Limb (tissue), 2 donors: Measurements from ENCODE around the gene PMPCA.
"Not testable (repeated sequence)": the region's sequence is repeated elsewhere in the genome, so short reads cannot be mapped to it uniquely, and the experiment has no call there.

Experiments
- DNase-seq, 2 donors: peaks; one replicate each; pipeline ENCODE4 v3.0.0-alpha.2; 2016; ENCODE audit errors: extremely low spot score in 2 of 2

The PMPCA gene

DNA sequence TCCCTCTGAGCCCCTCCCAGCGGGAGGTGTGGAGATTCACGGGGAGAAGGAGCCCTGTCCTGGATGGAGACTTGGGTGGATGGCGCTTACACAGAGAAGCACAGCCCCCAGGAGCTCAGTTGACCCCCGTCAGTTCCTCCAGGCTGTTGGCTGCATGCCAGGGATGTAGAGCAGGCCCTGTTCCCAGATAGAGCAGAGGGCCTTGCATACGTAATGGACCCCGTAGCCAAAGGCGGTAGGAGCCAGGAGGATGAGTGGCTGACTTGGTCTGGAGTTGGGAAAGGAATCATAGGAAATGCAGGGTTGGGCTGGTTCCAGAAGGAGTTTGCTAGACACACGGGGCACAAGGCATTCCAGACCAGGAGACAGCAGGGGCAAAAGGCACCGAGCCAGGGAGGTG is 2.5 kb downstream of the PMPCA start:
- no peak for DNase-seq

DNA sequence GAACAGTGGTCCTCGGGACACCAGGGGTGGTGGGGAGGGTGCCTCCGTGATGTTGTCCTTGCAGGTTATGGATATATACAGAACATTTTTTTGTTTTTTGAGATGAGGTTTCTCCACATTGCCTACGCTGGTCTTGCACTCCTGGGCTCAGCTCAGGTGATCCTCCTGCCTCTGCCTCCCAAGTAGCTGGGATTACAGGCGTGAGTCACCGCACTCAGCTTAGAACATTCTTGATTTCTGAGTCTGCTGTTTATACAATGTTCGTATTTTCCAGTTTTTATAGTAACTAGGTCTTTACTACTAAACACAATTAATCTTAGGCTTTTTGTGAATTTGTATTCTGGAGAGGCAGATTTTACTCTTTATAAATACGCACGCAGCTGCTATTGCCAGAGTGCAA is 6.0 kb downstream of the PMPCA start:
- DNase-seq: no peak

GRCh38 chr9:136416914-136417313 is 6.5 kb downstream of the PMPCA start:
- DNase-seq: no peak

DNA sequence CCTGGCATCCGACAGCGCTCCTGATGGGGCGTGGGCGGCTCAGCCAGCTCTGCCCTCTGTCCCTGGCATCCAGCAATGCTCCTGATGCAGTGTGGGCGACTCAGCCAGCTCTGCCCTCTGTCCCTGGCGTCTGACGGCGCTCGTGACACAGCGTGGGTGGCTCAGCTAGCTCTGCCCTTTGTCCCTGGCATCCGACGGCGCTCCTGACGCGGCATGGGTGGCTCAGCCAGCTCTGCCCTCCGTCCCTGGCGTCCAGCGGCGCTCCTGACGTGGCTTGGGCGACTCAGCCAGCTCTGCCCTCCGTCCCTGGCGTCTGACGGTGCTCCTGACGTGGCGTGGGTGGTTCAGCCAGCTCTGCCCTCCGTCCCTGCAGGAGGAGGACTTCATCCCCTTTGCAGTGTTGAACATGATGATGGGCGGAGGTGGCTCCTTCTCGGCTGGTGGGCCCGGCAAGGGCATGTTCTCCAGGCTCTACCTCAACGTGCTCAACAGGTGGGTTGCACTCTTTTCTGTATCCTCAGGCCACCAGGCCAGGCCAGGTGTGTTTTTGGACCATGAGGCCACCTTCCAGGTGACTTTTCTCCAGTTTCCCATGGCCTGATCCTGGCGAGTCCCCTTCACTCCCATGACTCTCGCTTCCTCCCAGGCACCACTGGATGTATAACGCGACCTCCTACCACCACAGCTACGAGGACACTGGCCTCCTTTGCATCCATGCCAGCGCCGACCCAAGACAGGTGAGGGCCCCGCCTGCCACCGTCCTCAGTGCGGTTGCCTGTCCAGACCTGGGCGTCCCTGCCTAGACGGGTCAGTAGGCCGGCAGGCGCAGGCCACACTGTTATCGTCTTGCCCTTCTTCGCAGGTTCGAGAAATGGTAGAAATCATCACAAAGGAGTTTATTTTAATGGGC is 8.0 kb downstream of the PMPCA start:
- no peak for DNase-seq

DNA sequence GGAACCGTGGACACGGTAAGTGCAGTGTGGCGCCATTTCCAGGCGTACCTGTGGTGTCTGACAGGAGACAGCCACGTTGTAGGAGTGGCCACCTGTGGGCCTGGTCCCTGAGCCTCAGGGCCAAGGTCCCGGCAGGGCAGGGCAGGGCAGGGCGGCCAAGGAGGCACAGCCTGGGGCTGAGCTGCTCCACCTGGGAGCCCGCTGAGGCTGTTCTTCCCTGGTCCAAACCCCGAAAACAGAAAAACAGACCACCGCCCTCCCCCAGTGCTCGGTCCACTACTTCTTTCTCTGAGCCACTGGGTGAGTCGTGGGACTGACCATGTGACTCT is 8.6 kb downstream of the PMPCA start:
- DNase-seq: no peak

DNA sequence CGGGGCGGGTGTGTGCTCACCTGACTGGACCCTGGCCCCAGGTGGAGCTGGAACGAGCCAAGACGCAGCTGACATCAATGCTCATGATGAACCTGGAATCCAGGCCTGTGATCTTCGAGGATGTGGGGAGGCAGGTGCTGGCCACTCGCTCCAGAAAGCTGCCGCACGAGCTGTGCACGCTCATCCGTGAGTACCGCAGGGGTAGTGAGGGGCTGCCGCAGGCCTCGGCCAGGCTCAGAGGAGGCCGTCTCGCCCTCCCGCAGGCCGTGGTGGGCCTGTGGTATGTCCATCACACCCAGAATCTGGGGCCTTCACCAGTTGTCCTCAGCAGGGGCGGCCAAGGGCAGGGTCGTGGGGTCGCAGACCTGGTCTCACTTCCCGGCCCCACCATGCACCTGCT is 11.3 kb downstream of the PMPCA start:
- DNase-seq: no peak

GRCh38 chr9:136422876-136423275 is 12.4 kb downstream of the PMPCA start:
- no peak for DNase-seq

DNA sequence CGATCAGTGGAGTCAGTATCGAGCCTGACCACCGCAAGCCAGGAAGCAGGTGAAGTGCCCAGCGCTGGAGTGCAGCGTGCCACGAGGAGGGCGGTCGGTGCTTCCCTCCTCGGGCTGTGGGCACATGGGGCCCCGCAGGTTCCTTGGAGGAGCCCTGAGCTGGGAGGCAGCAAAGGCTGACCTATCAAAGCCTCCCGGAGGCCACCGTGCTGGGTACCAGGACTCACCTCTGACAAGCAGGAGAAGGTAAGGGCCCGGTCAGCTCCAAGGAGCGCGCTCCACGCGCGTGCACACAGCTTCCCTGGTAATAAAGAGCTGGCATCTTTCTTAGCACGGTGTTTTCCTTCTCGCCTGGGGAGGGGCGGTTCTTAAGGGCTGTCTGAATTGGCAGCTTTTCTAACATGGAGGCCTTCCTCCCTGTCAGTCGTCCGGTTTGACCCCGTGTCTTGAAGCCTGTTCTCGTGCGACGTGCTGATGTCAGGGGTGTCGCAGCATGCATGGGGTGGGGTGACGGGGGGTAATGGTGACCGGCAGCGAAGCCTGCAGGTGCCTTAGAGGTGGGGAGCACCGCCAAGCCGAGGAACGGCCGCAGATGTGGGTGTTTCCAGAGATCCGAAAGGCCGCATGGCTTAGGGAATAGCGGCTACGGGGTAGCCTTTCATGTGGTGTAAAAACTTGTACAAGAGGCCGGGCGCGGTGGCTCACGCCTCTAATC is 13.1 kb downstream of the PMPCA start:
- DNase-seq: no peak

- DNase-seq: no peak
These were observed 14.4 kb downstream of the PMPCA start for GRCh38 chr9:136424750-136425362.

GRCh38 chr9:136425367-136425766 is 14.9 kb downstream of the PMPCA start:
- DNase-seq: not testable (repeated sequence)

GRCh38 chr9:136426787-136427186 is 16.3 kb downstream of the PMPCA start:
- DNase-seq: no peak

GRCh38 chr9:136429075-136429628 is 18.7 kb downstream of the PMPCA start:
- no peak for DNase-seq

DNA sequence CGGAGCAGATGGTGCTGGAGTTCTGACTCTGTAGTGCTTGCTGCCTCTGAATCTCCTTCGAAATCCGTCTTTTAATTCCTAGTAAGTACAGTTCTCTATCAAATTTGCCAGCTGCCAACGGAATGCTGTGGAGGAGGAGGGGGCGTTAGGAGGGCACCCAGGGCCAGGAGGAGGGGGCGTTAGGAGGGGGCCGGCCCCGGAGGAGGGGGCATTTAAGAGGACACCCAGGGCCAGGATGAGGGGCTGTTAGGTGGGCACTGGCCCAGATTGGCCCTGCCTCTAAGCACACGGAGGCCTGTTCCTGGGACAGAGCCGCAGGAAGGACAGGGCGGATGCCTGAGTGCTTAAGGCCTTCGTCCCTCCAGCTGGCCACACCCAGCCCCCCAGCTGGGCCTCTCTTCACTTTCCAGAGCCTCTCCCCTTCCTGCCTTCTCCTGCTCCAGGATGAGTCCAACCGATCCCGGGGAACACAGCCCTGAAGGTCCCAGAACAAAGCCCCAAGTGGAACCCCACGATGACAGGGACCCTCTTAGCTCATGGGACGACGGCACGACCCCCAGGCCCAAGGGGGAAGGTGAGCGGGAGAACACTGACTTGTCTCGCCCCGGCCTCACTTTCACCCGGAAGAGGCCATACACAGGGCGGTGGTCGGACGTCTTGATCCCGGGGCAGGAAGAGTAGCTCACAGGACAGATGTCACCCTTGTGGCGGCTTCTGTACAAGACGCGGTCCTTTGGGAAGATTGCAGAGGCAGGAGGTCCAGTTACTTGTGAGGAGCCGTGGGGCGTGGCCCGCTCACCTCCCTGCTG is 19.4 kb downstream of the PMPCA start:
- no peak for DNase-seq

DNA sequence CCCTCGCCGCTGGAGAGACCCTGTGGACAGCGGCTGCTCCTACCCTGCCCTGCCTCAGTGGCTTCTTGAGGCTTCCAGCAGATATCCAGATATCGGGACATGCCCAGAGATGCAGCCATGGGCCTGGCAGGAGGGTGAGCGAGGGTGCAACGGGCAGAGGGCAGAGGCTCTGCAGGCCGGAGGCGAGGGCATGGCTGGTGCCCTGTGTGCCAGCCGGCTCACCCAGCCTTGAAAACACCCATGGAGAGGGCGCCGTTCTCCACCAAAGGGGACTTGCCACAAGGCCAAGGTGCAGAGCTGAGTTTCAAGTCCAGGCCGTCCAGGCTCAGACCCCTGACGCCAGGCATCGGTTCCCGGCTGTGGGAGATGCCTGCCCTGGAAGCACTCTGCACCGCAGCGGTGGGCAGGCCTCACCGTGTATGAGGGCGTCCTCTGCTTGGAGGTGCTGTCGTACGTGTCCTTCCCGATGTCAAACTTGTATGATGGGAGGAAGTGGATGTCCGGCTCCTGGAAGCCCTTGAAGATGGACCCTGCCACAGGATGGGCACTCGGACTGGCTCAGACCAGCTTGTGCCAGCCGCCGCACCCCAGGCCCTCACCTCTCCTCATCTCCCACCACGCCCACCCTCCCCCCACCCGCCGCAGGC is 20.3 kb downstream of the PMPCA start:
- DNase-seq: no peak

DNA sequence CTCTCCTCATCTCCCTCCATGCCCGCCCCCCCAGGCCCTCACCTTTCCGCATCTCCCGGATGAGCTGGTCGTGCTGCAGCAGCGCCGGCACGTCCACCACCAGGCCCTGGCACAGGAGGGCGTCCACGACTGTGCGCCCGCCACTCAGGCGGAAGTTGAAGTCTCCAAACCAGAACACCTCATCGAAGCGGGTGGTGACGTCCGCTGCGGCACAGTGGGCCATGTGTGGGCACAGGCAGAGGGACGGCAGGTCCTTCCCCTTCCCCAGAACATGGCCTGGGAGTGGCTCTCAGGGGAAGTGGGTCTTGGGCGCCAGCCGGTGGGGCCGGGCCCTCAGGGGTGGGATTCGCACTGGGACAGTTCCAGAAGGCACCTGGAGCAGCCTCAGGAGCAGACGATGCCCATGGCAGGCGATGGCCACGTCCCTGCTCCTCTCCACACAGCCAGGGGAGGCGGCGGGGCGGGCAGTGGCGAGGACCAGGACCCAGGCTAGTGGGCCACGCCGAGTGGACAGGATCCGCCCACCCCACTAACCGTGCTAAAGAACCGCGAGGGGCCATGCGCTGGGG is 21.4 kb downstream of the PMPCA start:
- no peak for DNase-seq

DNA sequence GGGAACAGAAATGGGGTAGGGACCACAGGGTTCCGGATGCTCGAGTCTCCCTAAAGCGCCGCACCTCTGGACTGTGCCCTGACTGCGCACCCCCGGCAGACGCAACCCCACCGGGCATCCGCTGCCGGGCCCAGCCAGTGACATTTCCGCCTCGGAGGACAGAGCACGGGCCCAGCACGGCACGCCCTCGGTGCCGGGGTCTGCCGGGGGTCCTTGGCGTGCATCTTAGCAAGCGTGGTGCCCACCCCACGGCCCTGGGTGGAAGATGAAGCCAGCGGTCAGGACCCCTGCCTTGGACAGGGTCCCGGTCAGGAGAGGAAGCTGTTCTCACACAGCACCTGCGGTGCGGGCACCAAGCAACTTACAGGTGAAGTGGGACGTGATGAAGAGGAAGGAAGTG is 22.1 kb downstream of the PMPCA start:
- DNase-seq: no peak

- DNase-seq: no peak
These were observed 22.7 kb downstream of the PMPCA start for GRCh38 chr9:136433043-136433715.

GRCh38 chr9:136433849-136434579 is 23.6 kb downstream of the PMPCA start:
- DNase-seq: no peak

- no peak for DNase-seq
These were observed 24.2 kb downstream of the PMPCA start for GRCh38 chr9:136434580-136435169.
